Epidermal melanocyte (primary cell): ENCODE measurements around the gene TAS2R10.
"Not testable (repeated sequence)": the region's sequence is repeated elsewhere in the genome, so short reads cannot be mapped to it uniquely, and the experiment has no call there.

Experiments
- DNase-seq: peaks from one replicate; pipeline ENCODE4 v3.0.0; 2011; ENCODE audit warnings: low spot score; ENCODE audit not compliant: insufficient read length

The TAS2R10 gene

DNA sequence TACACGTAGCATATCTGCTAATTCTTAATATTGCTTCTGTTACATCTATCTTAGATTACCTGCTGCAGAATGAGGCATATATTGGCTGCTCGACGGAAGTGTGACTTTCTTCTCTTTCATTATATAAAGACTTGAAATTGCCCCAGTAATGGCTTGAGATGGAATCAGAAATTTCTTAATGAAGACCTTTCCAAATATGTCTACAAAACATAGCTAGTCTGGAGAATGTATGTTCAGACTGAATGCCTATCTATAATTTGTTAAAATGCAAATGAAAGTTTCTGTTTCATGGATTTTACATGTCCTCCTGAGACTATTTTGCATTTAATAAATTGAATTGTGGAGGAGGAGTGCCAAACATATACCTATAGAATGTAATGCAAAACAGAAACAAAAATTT is at the start of gene TAS2R10:
TAS2R10 (minus strand) TSS at position 101 of the 400 bp plus-strand sequence; CDS start at position 12, 89 bp downstream.
- no peak for DNase-seq

DNA sequence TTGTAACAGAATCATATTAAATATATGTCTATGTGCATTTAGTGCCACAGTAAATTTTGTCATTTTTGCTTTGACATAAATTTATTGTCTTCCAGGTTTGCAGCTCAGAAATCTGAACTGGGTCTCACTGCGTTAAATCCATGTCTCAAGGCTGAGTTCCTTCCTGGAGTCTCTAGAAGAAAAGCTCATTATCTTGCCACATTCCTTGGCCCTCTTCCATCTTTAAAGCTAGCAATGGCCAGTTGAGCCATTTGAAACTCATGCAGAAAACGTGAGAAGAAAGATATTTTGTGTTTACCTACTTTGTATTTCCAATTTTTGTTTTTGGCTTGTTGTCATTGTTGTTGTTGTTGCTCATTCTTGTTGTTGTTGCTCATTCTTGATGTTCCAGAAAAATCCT is 47.2 kb upstream of the TAS2R10 start:
- no peak for DNase-seq

DNA sequence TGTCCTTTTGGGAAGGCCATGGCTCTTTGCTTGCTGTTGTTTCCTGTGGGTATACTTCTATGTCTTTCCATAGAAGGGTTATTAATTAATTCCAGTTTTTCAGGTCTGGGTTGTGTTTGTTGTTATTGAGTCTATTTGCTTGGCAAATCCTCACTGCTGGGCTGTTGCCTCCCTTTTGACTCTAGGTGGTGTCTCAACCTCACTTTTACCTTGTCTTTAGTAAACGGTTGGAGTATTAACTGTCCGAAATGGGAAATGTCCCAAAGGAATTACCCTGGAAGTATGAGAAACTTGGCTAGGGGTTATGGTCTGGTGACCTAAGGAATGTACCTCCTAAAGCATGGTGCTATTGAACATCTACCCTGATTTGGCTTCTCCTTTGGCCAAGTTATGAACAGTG is 41.2 kb upstream of the TAS2R10 start:
- no peak for DNase-seq

- DNase-seq = no peak
Observed at GRCh38 chr12:10863512-10864218, 37.5 kb upstream of the TAS2R10 start.

GRCh38 chr12:10861366-10861765 is 35.2 kb upstream of the TAS2R10 start:
- no peak for DNase-seq

DNA sequence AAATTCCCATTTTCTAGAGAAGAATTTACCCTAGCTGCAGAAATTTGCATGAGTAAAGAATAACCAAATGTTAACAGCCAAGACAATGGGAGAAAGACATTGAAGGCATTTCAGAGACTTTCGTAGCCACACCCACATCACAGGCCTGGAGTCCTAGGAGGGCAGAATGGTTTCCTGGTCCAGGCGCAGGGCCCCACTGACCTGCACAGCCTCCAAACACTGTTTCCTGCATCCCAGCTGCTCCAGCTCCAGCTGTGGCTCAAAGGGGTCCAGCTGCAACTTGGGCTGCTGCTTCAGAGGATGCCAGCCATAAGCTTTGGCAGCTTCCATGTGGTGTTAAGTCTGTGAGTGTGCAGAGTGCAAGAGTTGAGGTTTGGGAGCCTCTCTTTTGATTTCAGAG is 29.6 kb upstream of the TAS2R10 start:
- DNase-seq = no peak

GRCh38 chr12:10853776-10854175 is 27.6 kb upstream of the TAS2R10 start:
- DNase-seq = no peak

DNA sequence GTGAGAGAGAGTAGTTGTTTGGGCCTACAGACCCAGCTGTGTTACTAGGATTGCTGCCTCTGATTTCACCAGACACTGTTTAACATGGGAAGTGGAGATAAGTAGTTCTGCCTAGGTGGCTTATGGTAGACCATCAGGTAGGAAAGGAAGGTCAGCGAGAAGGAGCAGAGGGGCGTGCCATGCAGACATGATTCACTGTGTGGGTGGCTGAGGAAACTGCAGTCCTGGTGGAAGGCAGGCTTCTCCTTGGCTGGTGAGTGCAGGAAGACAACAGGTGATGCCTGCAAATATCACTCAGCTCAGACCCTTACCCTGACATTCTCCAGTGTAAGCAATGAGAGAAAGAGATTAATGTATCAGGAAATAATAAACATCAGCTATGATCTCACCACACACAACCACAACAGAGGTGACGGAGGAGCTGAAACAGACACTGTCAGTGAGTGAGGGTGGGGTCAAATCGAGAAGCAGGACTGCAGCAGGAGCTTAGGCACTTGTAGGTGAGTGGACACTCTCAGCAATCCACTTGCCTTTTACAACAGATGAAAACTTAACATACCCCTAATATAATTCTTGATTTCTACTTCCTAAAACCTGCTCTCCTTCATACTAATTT is 25.2 kb upstream of the TAS2R10 start:
- DNase-seq = no peak

DNA sequence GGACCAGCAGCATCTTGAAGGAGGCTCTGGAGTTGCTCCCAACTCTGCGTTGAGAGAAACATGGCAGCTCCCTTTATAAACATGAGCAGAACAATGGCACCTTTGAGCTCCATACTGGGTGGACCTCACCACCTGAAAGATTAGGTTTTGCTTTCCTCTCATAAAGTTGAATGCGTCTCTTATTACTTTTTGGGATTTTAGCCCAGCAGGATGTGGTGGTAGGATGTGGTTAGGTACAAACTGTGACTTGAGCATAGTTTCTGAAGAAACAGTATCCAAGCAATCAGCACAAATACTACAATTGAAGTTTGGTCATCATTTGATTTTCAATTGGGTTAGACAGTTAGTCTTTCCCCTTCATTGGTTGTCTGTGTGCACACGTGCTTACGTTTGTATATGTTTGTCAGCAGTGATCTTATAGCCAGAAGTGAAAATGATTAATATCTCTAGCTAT is 23.3 kb upstream of the TAS2R10 start, which contains the start of gene PRR4:
PRR4 (minus strand) TSS at position 51 of the 454 bp plus-strand sequence; CDS start at position 13, 38 bp downstream.
- DNase-seq = no peak

DNA sequence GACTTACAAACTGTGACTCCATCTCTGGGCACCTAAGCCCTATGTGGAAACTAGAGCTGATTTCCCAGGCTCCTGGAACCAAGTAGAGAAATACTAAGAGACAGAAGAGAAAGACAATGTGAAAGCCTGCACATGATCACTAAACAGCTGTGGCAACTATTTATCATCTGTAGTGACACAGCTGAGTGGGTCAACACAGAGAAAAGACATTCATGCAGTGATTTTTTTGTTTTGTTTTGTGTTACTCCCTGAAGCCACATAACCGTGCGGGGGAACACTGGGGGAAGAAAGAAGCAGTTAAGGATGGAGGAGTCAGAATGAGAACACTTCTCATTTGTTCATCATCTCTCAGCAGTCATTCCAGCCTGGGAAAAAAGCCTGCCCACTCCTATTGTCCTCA is 21.6 kb upstream of the TAS2R10 start:
- DNase-seq = no peak

- no peak for DNase-seq
Observed at GRCh38 chr12:10842862-10843261, 16.7 kb upstream of the TAS2R10 start.

GRCh38 chr12:10838461-10838860 is 12.3 kb upstream of the TAS2R10 start:
- no peak for DNase-seq

GRCh38 chr12:10829994-10830393 is 3.8 kb upstream of the TAS2R10 start:
- DNase-seq = no peak

DNA sequence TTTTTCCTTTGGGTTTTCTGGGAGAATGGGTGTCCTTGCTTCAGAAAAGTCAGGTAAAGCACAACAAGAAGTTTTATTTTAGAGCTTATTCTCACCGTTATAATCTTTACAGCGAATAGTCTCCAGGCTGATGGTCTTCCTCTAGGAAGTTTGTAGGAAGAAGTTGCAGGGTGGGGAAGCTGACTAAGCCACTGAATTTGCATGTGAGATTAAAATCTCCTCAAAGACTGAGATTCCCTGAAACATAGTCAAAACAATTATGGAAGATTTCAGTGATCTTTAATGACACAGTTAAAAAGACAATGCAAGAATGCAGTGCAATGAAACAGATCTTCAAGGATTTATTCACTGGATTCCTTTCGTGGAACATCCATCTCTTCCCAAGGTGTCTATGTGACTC is 1.2 kb downstream of the TAS2R10 start:
- no peak for DNase-seq

DNA sequence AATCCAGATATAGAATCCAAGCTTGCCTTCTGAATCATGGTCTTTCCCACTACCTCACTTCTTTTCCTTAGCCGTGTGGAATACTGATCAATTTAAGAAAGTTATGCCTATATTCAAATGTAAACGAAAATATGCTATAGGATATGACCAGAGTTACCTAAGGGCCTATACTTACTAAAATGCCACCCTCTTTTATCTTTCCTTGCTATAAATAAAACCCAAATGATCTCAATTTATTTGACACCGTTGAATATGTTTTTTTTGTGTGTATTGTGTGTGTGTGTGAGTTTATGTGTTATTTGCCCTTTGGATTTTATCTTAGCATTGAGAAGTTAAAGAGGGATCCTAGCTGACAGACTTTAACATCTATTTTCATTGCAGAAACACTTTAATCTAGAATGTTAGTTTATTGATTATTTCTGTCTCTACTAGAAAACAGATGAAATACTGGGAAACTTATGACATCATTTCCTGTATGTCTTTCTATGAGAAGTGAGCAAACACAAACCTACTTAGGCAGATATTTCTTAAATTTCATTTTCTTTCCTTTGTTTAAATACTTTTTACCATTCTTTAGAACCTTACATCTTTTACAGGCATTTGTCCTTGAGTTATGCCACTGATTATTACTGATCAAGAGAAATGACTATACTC is 14.1 kb downstream of the TAS2R10 start:
- DNase-seq = no peak

- DNase-seq = no peak
Observed at GRCh38 chr12:10810068-10810467, 16.1 kb downstream of the TAS2R10 start, which contains the start of gene TAS2R9. Gene TAS2R9, minus strand, starts transcription at chr12:10810168. Its CDS starts 93 bp downstream, at chr12:10810075.

DNA sequence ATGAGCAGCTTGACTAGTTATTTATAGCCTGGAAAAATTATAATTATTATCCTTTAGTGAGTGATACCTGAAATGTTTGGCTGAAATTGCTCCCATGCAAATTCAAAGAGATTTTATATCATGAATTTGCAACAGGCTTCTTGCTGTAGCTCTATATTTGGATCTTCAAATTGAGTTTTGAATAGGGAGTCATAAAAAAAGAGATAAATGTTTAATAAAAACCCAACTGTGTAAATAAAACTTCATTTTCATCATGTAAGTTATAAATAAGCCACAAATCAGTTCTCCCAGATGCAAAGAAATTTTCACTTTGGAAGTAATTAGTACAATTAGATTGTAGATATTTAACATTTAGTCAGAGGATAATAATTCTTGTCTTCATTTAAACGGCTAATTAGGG is 19.0 kb downstream of the TAS2R10 start, which contains the start of gene TAS2R8:
TAS2R8 (minus strand) TSS at position 101 of the 400 bp plus-strand sequence. CDS start 306 bp downstream, outside the sequence.
- DNase-seq = no peak

DNA sequence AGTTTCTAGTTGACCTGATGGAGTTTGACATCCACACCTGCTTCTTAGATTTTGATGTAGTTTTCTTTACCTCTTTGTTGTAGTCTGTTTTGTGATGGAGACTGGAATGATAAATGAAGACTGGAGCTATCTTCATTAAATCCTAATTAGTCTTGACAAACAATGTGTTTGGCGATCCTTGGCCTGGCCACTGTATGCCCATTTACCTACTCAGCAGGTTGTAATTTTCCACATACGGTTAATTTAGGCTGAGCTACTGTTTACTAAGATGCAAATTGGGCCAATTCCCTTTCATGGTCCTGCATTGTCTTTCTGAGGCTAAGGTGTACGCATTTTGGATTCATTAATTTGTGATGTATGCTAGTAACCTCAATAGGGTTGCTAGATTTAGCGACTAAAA is 23.6 kb downstream of the TAS2R10 start, which contains the start of gene TAS2R7:
TAS2R7 (minus strand) TSS at position 41 of the 400 bp plus-strand sequence. CDS start 57 bp downstream, outside the sequence.
- no peak for DNase-seq

- DNase-seq = no peak
Observed at GRCh38 chr12:10801741-10802140, 24.4 kb downstream of the TAS2R10 start.

DNA sequence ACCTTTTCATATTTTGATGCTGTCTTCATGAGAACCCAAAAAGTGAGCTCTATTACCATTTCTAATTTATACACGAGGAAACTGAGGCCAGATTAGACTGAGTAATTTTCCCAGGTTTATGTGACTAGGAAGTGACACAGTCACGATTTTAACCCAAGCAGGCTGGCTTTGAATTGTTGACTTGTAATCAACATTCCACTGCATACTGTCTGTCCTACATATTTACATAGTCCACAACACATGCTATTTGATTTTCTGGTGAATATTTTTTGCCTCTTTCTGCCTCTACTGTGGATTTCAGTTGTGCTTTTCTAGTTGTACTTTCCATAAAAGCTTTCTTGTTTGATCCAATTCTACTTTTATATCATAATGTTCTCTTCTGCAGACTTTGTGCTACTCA is 31.9 kb downstream of the TAS2R10 start:
- no peak for DNase-seq

DNA sequence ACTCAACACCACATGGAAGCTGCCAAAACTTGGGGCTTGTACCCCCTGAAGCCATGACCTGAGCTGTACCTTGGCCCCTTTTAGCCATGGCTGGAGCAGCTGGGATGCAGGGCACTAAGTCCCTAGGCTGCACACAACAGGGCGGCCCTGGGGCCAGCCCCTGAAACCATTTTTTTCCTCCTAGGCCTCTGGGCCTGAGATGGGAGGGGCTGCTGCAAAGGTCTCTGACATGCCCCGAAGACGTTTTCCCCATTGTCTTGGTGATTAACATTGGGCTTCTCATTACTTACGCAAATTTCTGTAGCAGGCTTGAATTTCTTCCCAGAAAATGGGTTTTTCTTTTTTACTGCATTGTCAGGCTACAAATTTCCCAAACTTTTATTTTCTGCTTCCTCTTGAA is 34.4 kb downstream of the TAS2R10 start:
- not testable (repeated sequence) for DNase-seq

DNA sequence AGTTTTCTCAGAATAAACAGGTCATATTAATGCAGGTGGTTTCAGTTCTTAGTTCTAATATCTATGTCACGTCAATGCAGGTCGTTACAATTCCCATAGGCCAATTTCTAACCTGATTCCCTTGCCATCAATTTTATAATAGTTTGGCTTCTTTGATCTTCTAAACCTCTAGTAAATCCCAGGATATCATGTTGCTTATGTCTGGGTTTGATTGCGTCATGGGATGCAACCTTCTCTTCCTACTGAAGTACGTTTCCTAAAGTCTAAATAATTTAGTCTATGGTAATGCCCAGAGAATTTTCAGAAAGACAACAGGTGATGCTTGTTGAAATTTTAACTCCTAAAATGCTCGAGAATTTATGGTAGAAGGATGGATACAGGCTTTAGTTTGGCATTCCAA is 42.9 kb downstream of the TAS2R10 start:
- no peak for DNase-seq
